DND-41 (cell line): ENCODE data around the gene CRCP.

Source experiments
- EZH2 ChIP-seq: IDR thresholded peaks from 3 replicates; pipeline ENCODE4 v1.6.1; 2012; ENCODE audit warnings: borderline replicate concordance, low read depth, mild to moderate bottlenecking, moderate library complexity, low read length, inconsistent platforms; ENCODE audit not compliant: severe bottlenecking
- TF ChIP-seq, protein P1 (sequence below): IDR thresholded peaks from 2 replicates; pipeline ENCODE4 v1.5.1; 2012; ENCODE audit warnings: borderline replicate concordance, low read length, moderate library complexity, mild to moderate bottlenecking; ENCODE audit not compliant: poor library complexity, severe bottlenecking; ENCODE audit errors: extremely low read depth

DNA sequence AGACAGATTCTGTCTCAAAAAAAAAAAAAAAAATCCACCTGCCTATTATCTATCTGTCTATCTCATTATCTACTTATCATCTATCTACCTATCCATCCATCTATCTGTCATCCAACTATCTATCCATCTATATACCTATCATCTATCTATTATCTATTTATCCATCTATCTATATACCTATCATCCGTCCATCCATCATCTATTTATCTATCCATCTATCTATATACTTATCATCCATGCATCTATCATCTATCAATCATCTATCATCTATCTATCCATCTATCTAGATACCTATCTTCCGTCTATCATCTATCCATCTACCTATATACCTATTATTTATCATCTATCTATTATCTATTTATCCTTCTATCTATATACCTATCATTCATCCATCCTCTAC is 74.0 kb downstream of the CRCP start:
- TF ChIP-seq, protein P1, sequence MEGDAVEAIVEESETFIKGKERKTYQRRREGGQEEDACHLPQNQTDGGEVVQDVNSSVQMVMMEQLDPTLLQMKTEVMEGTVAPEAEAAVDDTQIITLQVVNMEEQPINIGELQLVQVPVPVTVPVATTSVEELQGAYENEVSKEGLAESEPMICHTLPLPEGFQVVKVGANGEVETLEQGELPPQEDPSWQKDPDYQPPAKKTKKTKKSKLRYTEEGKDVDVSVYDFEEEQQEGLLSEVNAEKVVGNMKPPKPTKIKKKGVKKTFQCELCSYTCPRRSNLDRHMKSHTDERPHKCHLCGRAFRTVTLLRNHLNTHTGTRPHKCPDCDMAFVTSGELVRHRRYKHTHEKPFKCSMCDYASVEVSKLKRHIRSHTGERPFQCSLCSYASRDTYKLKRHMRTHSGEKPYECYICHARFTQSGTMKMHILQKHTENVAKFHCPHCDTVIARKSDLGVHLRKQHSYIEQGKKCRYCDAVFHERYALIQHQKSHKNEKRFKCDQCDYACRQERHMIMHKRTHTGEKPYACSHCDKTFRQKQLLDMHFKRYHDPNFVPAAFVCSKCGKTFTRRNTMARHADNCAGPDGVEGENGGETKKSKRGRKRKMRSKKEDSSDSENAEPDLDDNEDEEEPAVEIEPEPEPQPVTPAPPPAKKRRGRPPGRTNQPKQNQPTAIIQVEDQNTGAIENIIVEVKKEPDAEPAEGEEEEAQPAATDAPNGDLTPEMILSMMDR = no peak
- TF ChIP-seq EZH2 = no peak
